Activated CD4-positive, CD25-positive, alpha-beta regulatory T cell treated with anti-CD3 and anti-CD28 coated beads, Interleukin-2, amount 50 U/mL, for 24 hours (primary cell): ENCODE results near the gene AVPI1.
A peak's percentile ranks its signal among the peaks of the same experiment; 100 is the strongest.
"Not testable (repeated sequence)": the region's sequence is repeated elsewhere in the genome, so short reads cannot be mapped to it uniquely, and the experiment has no call there.

Source experiments
- ATAC-seq, 2 donors: fragments of 150-1000 bp; cut with Tn5 transposase; one replicate each; pipeline ENCODE4 v1.10.0; 2021; ENCODE audit warnings: mild to moderate bottlenecking in 1 of 2, moderate library complexity in 1 of 2

The AVPI1 gene

GRCh38 chr10:97682042-97682441 lies 5.0 kb downstream of the AVPI1 start:
- no peak for ATAC-seq

- ATAC-seq, result no peak
These were observed 7.4 kb downstream of the AVPI1 start for GRCh38 chr10:97679594-97679993.

GRCh38 chr10:97676770-97677581 lies 10.1 kb downstream of the AVPI1 start:
- ATAC-seq, result peak; percentile 78 to 85

- no peak for ATAC-seq
These were observed 11.8 kb downstream of the AVPI1 start for GRCh38 chr10:97675222-97675621.

- ATAC-seq, result peak in 1 of 2 donors; percentile 55
These were observed 13.1 kb downstream of the AVPI1 start for GRCh38 chr10:97673736-97674525.

GRCh38 chr10:97669571-97669970 lies 17.5 kb downstream of the AVPI1 start:
- ATAC-seq, result no peak

- ATAC-seq, result no peak
These were observed 19.6 kb downstream of the AVPI1 start for GRCh38 chr10:97667463-97667862.

GRCh38 chr10:97666992-97667391 lies 20.0 kb downstream of the AVPI1 start:
- ATAC-seq, result no peak

- no peak for ATAC-seq
These were observed 22.7 kb downstream of the AVPI1 start for GRCh38 chr10:97664282-97664850.

- ATAC-seq, result no peak
These were observed 27.5 kb downstream of the AVPI1 start for GRCh38 chr10:97659589-97659988.

- no peak for ATAC-seq
These were observed 30.3 kb downstream of the AVPI1 start for GRCh38 chr10:97656777-97657176.

GRCh38 chr10:97651773-97652172 lies 35.3 kb downstream of the AVPI1 start:
- ATAC-seq, result no peak

- ATAC-seq, result no peak
These were observed 36.3 kb downstream of the AVPI1 start for GRCh38 chr10:97650726-97651125.

GRCh38 chr10:97649405-97649750 lies 37.7 kb downstream of the AVPI1 start:
- ATAC-seq, result not testable (repeated sequence)

GRCh38 chr10:97648562-97649404 lies 38.3 kb downstream of the AVPI1 start:
- peak; percentile 99 to 100 for ATAC-seq

- no peak for ATAC-seq
These were observed 39.5 kb downstream of the AVPI1 start for GRCh38 chr10:97647556-97647955.

GRCh38 chr10:97644936-97645335 lies 42.1 kb downstream of the AVPI1 start:
- no peak for ATAC-seq

GRCh38 chr10:97643441-97643985 lies 43.5 kb downstream of the AVPI1 start:
- no peak for ATAC-seq

- ATAC-seq, result not testable (repeated sequence)
These were observed 44.4 kb downstream of the AVPI1 start for GRCh38 chr10:97642471-97643159.

- peak in 1 of 2 donors; percentile 11 for ATAC-seq
These were observed 45.9 kb downstream of the AVPI1 start for GRCh38 chr10:97640868-97641811.
